Calu3 (cell line): Measurements from ENCODE around the gene LARGE1. TPM values are rescaled to one million over a fixed set of nuclear protein-coding genes. Genes with fewer than 3 reads are reported as not detected.

Experiments
- BruUV-seq: library from RNA; stranded (reverse); fragments of 400-500 nt; replicated peaks from 2 replicates; lab custom pipeline; 2021; lab: Mats Ljungman, UMichigan
- CTCF ChIA-PET: fragments of 300-600 bp; sonication (Branson Sonifier 250); formaldehyde crosslinking; loops from one replicate; lab custom pipeline; 2022; ENCODE audit warnings: antibody characterized with exemption; lab: Charles Lee
- DNase-seq: peaks from one replicate; pipeline ENCODE4 v3.0.0; 2022
- H3K27ac Mint-ChIP-seq: one replicate; pipeline ENCODE4 v1.8.0; 2022; ENCODE audit warnings: mixed read lengths; ENCODE audit not compliant: unreplicated experiment
- H3K27me3 Mint-ChIP-seq: one replicate; pipeline ENCODE4 v1.8.0; 2022; ENCODE audit warnings: mixed read lengths; ENCODE audit not compliant: unreplicated experiment
- H3K36me3 Mint-ChIP-seq: one replicate; pipeline ENCODE4 v1.8.0; 2022; ENCODE audit warnings: mild to moderate bottlenecking, moderate library complexity, mixed read lengths; ENCODE audit not compliant: insufficient read depth, unreplicated experiment
- H3K4me1 Mint-ChIP-seq: one replicate; pipeline ENCODE4 v1.8.0; 2022; ENCODE audit warnings: mild to moderate bottlenecking, low read depth, mixed read lengths; ENCODE audit not compliant: unreplicated experiment
- H3K4me3 Mint-ChIP-seq: one replicate; pipeline ENCODE4 v1.8.0; 2022; ENCODE audit warnings: mild to moderate bottlenecking, low read depth, moderate library complexity, mixed read lengths; ENCODE audit not compliant: unreplicated experiment
- H3K9me3 Mint-ChIP-seq: one replicate; pipeline ENCODE4 v1.8.0; 2022; ENCODE audit warnings: low read depth, mixed read lengths; ENCODE audit not compliant: unreplicated experiment
- CTCF ChIP-seq: fragments of 200-600 bp; IDR thresholded peaks from one replicate; pipeline ENCODE4 v1.8.0; 2022; ENCODE audit warnings: antibody characterized with exemption; ENCODE audit not compliant: unreplicated experiment
- intact Hi-C: fragments of 100-400 bp; cut with micrococcal nuclease; formaldehyde crosslinking; loops from one replicate; pipeline ENCODE4 v1.10.0; 2022; ENCODE audit not compliant: unreplicated experiment
- total RNA-seq: library from RNA; stranded (reverse); gene quantifications from 2 replicates; pipeline ENCODE4 v1.2.3, GENCODE V29; 2022

Gene LARGE1
- total RNA-seq, 1 experiment from 2014 or later, result 11.6 TPM

- no peak overlapping the region for H3K4me3 Mint-ChIP-seq
- CTCF ChIA-PET, result interaction anchor here (0.6 kb wide), 1 partner anchor 14 kb away, joined by 3 read pairs; no protein-coding TSS in a partner anchor
- H3K4me1 Mint-ChIP-seq, result no peaks in the 10 kb centered on the region
- no peak for TF ChIP-seq CTCF
- no peaks in the 10 kb centered on the region for H3K9me3 Mint-ChIP-seq
- no peak for DNase-seq
- no TSS peak for BruUV-seq
- intact Hi-C loops, result no loop called here
- no peaks in the 10 kb centered on the region for H3K36me3 Mint-ChIP-seq
- no peak overlapping the region for H3K27ac Mint-ChIP-seq
- no peaks in the 10 kb centered on the region for H3K27me3 Mint-ChIP-seq
Measured at GRCh38 chr22:33389936-33390335, 530.3 kb downstream of the LARGE1 start.

GRCh38 chr22:33386270-33386669 lies 534.0 kb downstream of the LARGE1 start:
- Mint-ChIP-seq H3K9me3 (no peaks in the 10 kb centered on the region), H3K27me3 (no peaks in the 10 kb centered on the region), H3K4me3 (no peak overlapping the region), H3K4me1 (peaks cover 8% of the 10 kb centered on the region), H3K27ac (no peak overlapping the region), H3K36me3 (no peaks in the 10 kb centered on the region)
- CTCF ChIA-PET, result no interaction called here
- intact Hi-C loops, result no loop called here
- no peak for TF ChIP-seq CTCF
- BruUV-seq, result no TSS peak
- no peak for DNase-seq

GRCh38 chr22:33385611-33386010 lies 534.7 kb downstream of the LARGE1 start:
- Mint-ChIP-seq H3K4me3 (no peak overlapping the region), H3K27me3 (no peaks in the 10 kb centered on the region), H3K4me1 (peaks cover 14% of the 10 kb centered on the region), H3K36me3 (no peaks in the 10 kb centered on the region), H3K27ac (no peak overlapping the region), H3K9me3 (no peaks in the 10 kb centered on the region)
- BruUV-seq, result no TSS peak
- intact Hi-C loops, result no loop called here
- TF ChIP-seq CTCF, result no peak
- CTCF ChIA-PET, result no interaction called here
- no peak for DNase-seq

- no peaks in the 10 kb centered on the region for H3K27me3 Mint-ChIP-seq
- intact Hi-C loops, result no loop called here
- no peak overlapping the region for H3K4me3 Mint-ChIP-seq
- H3K9me3 Mint-ChIP-seq, result no peaks in the 10 kb centered on the region
- no peak overlapping the region for H3K27ac Mint-ChIP-seq
- no TSS peak for BruUV-seq
- no peak for TF ChIP-seq CTCF
- CTCF ChIA-PET, result no interaction called here
- no peak for DNase-seq
- no peaks in the 10 kb centered on the region for H3K36me3 Mint-ChIP-seq
- peaks cover 14% of the 10 kb centered on the region for H3K4me1 Mint-ChIP-seq
Measured at GRCh38 chr22:33382436-33382835, 537.8 kb downstream of the LARGE1 start.
